WTC11 (cell line): ENCODE results near the gene ENTHD1. TPM values are rescaled to one million over a fixed set of nuclear protein-coding genes. Genes with fewer than 3 reads are reported as not detected.

Experiments
- ATAC-seq: fragments of 200-7000 bp; cut with Tn5 transposase; 2 replicates; pipeline ENCODE4 v1.10.0; 2021; ENCODE audit warnings: mild to moderate bottlenecking, moderate library complexity
- CTCF ChIA-PET: fragments of 300-600 bp; sonication (Branson Sonifier 250); formaldehyde crosslinking; loops from one replicate; lab custom pipeline; 2021; ENCODE audit warnings: antibody characterized with exemption; lab: Charles Lee
- POLR2A ChIA-PET: fragments of 350-600 bp; sonication (Branson Sonifier 250); formaldehyde crosslinking; loops from one replicate; lab custom pipeline; 2021; ENCODE audit warnings: antibody characterized with exemption; lab: Charles Lee
- DNase-seq: peaks from one replicate; pipeline ENCODE4 v3.0.0; 2021; ENCODE audit warnings: low spot score
- H3K27ac Mint-ChIP-seq: 2 replicates; pipeline ENCODE4 v1.8.0; 2021; ENCODE audit warnings: mixed read lengths
- H3K27me3 Mint-ChIP-seq: 2 replicates; pipeline ENCODE4 v1.8.0; 2021; ENCODE audit warnings: low read depth, mild to moderate bottlenecking, moderate library complexity, mixed read lengths
- H3K36me3 Mint-ChIP-seq: 2 replicates; pipeline ENCODE4 v1.8.0; 2021; ENCODE audit warnings: mixed read lengths
- H3K4me1 Mint-ChIP-seq: 2 replicates; pipeline ENCODE4 v1.8.0; 2022; ENCODE audit warnings: mixed read lengths
- H3K4me3 Mint-ChIP-seq: 2 replicates; pipeline ENCODE4 v1.8.0; 2021; ENCODE audit warnings: mild to moderate bottlenecking, moderate library complexity, mixed read lengths
- H3K9me3 Mint-ChIP-seq: 2 replicates; pipeline ENCODE4 v1.8.0; 2021; ENCODE audit warnings: mixed read lengths
- CBFB ChIP-seq: sonication (generic); formaldehyde crosslinking; IDR thresholded peaks from 2 replicates; pipeline ENCODE4 v1.8.1; 2022; ENCODE audit warnings: mild to moderate bottlenecking, low read depth, missing genetic modification reagents
- CREB1 ChIP-seq: sonication (generic); formaldehyde crosslinking; IDR thresholded peaks from 2 replicates; pipeline ENCODE4 v1.8.0; 2023; ENCODE audit warnings: mild to moderate bottlenecking, missing genetic modification reagents
- CREM ChIP-seq: sonication (generic); formaldehyde crosslinking; IDR thresholded peaks from 2 replicates; pipeline ENCODE4 v1.8.1; 2022; ENCODE audit warnings: mild to moderate bottlenecking, missing genetic modification reagents, moderate library complexity
- FOXK1 ChIP-seq: sonication (generic); formaldehyde crosslinking; IDR thresholded peaks from 2 replicates; pipeline ENCODE4 v1.8.0; 2022; ENCODE audit warnings: mild to moderate bottlenecking, moderate library complexity, missing genetic modification reagents
- GTF2I ChIP-seq: fragments of 250-450 bp; sonication (Bioruptor Pico); conservative IDR thresholded peaks from 2 replicates; pipeline ENCODE4 v1.4.0; 2021; ENCODE audit warnings: mild to moderate bottlenecking
- IRF2 ChIP-seq: sonication (generic); formaldehyde crosslinking; IDR thresholded peaks from 2 replicates; pipeline ENCODE4 v1.8.0; 2022; ENCODE audit warnings: low read depth, missing genetic modification reagents, borderline replicate concordance
- JAZF1 ChIP-seq: fragments of 250-450 bp; sonication (Bioruptor Pico); IDR thresholded peaks from 2 replicates; pipeline ENCODE4 v1.9.0; 2021; ENCODE audit warnings: moderate library complexity, mild to moderate bottlenecking, inconsistent platforms
- NR2C2 ChIP-seq: sonication (generic); formaldehyde crosslinking; IDR thresholded peaks from 2 replicates; pipeline ENCODE4 v1.8.0; 2022; ENCODE audit warnings: mild to moderate bottlenecking, missing genetic modification reagents
- SOX15 ChIP-seq: fragments of 250-450 bp; sonication (Bioruptor Pico); IDR thresholded peaks from 2 replicates; pipeline ENCODE4 v1.9.0; 2021; ENCODE audit warnings: mild to moderate bottlenecking
- TP53 ChIP-seq: sonication (generic); formaldehyde crosslinking; IDR thresholded peaks from 2 replicates; pipeline ENCODE4 v1.8.1; 2023; ENCODE audit warnings: mild to moderate bottlenecking, missing genetic modification reagents
- ZNF317 ChIP-seq: sonication (generic); formaldehyde crosslinking; IDR thresholded peaks from 2 replicates; pipeline ENCODE4 v1.8.1; 2023; ENCODE audit warnings: low read depth, mild to moderate bottlenecking, moderate library complexity, missing genetic modification reagents, borderline replicate concordance
- ZNF396 ChIP-seq: fragments of 250-450 bp; sonication (Bioruptor Pico); IDR thresholded peaks from 2 replicates; pipeline ENCODE4 v1.8.0; 2021; ENCODE audit warnings: mild to moderate bottlenecking, moderate library complexity, borderline replicate concordance
- total RNA-seq: library from RNA; stranded (reverse); gene quantifications from 3 replicates; pipeline ENCODE4 v1.2.3, GENCODE V29; 2021
- TF ChIP-seq, protein P1 (sequence below): sonication (generic); formaldehyde crosslinking; IDR thresholded peaks from 2 replicates; pipeline ENCODE4 v1.8.0; 2023; ENCODE audit warnings: missing genetic modification reagents, mild to moderate bottlenecking, borderline replicate concordance
- TF ChIP-seq, protein P2 (sequence below): sonication (generic); formaldehyde crosslinking; IDR thresholded peaks from 2 replicates; pipeline ENCODE4 v1.8.0; 2022; ENCODE audit warnings: mild to moderate bottlenecking, missing genetic modification reagents
- TF ChIP-seq, protein P3 (sequence below): fragments of 250-450 bp; sonication (Bioruptor Pico); IDR thresholded peaks from 2 replicates; pipeline ENCODE4 v2.1.2; 2022; ENCODE audit warnings: mild to moderate bottlenecking, moderate library complexity
- TF ChIP-seq, protein P4 (sequence below): sonication (generic); formaldehyde crosslinking; IDR thresholded peaks from 2 replicates; pipeline ENCODE4 v1.8.1; 2023; ENCODE audit warnings: mild to moderate bottlenecking, missing genetic modification reagents
- TF ChIP-seq, protein P5 (sequence below): sonication (generic); formaldehyde crosslinking; IDR thresholded peaks from 2 replicates; pipeline ENCODE4 v1.8.1; 2023; ENCODE audit warnings: mild to moderate bottlenecking, missing genetic modification reagents, moderate library complexity

The ENTHD1 gene
- total RNA-seq, 1 experiment from 2014 or later, result not detected

DNA sequence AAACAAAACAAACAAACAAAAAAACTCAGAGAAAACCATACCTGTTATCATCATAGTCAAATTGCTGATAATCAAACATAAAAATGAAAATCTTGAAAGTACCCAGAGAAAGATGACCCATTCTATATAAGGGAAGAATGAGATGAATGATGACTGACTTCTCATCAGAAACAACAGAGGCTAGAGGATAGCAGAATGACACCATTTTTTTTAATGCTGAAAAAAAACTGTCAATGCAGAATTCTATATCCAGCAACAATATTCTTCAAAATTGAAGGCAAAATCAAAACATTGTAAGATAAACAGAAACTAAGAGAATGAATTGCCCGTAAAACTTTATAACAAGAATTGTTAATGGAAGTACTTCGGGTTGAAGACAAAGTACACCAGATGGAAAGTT, 122.1 kb downstream of the ENTHD1 start (continued):
- TF ChIP-seq FOXK1 (CRISPR knock-in tag), result no peak
- TF ChIP-seq, protein P1, sequence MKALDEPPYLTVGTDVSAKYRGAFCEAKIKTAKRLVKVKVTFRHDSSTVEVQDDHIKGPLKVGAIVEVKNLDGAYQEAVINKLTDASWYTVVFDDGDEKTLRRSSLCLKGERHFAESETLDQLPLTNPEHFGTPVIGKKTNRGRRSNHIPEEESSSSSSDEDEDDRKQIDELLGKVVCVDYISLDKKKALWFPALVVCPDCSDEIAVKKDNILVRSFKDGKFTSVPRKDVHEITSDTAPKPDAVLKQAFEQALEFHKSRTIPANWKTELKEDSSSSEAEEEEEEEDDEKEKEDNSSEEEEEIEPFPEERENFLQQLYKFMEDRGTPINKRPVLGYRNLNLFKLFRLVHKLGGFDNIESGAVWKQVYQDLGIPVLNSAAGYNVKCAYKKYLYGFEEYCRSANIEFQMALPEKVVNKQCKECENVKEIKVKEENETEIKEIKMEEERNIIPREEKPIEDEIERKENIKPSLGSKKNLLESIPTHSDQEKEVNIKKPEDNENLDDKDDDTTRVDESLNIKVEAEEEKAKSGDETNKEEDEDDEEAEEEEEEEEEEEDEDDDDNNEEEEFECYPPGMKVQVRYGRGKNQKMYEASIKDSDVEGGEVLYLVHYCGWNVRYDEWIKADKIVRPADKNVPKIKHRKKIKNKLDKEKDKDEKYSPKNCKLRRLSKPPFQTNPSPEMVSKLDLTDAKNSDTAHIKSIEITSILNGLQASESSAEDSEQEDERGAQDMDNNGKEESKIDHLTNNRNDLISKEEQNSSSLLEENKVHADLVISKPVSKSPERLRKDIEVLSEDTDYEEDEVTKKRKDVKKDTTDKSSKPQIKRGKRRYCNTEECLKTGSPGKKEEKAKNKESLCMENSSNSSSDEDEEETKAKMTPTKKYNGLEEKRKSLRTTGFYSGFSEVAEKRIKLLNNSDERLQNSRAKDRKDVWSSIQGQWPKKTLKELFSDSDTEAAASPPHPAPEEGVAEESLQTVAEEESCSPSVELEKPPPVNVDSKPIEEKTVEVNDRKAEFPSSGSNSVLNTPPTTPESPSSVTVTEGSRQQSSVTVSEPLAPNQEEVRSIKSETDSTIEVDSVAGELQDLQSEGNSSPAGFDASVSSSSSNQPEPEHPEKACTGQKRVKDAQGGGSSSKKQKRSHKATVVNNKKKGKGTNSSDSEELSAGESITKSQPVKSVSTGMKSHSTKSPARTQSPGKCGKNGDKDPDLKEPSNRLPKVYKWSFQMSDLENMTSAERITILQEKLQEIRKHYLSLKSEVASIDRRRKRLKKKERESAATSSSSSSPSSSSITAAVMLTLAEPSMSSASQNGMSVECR (CRISPR knock-in tag), result no peak
- TF ChIP-seq GTF2I, result no peak
- TF ChIP-seq, protein P2, sequence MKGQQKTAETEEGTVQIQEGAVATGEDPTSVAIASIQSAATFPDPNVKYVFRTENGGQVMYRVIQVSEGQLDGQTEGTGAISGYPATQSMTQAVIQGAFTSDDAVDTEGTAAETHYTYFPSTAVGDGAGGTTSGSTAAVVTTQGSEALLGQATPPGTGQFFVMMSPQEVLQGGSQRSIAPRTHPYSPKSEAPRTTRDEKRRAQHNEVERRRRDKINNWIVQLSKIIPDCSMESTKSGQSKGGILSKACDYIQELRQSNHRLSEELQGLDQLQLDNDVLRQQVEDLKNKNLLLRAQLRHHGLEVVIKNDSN (CRISPR knock-in tag), result no peak
- TF ChIP-seq JAZF1, result no peak

DNA sequence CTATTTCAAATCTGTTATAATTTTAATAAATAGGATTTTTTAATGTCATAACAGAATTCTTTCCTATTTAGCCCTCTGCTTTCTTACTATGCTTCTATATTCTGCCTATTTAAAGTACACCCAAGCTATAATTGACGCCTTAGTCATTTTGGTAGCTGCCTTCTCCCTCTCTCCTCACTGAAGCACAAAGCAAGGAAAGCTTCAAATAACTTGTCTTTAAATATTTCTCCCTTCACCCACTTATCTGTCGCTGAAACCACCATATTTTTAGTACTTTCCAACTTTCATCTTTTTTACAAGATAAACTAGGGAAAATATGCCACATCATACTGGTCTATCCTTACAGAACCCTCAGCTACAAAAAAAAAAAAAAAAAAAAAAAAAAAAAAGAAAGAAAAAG, 127.9 kb downstream of the ENTHD1 start:
- H3K9me3 Mint-ChIP-seq, result no peaks in the 10 kb centered on the region
- H3K27me3 Mint-ChIP-seq, result peaks cover 3% of the 10 kb centered on the region; the same call in 1 of the 2 replicates
- no peak for DNase-seq
- no peak for TF ChIP-seq CREB1 (CRISPR knock-in tag)
- no peak for TF ChIP-seq IRF2
- ChIA-PET POLR2A (interaction anchor here (0.6 kb wide), 1 partner anchor 411 kb away, joined by 4 read pairs; no protein-coding TSS in a partner anchor), CTCF (interaction anchor here (0.6 to 1.1 kb wide), 2 partner anchors 17 to 222 kb away, joined by 3 to 5 read pairs; no protein-coding TSS in a partner anchor)
- no peak overlapping the region for H3K4me3 Mint-ChIP-seq
- no peak overlapping the region for H3K27ac Mint-ChIP-seq
- no peak for ATAC-seq
- no peaks in the 10 kb centered on the region for H3K4me1 Mint-ChIP-seq
- no peaks in the 10 kb centered on the region for H3K36me3 Mint-ChIP-seq

DNA sequence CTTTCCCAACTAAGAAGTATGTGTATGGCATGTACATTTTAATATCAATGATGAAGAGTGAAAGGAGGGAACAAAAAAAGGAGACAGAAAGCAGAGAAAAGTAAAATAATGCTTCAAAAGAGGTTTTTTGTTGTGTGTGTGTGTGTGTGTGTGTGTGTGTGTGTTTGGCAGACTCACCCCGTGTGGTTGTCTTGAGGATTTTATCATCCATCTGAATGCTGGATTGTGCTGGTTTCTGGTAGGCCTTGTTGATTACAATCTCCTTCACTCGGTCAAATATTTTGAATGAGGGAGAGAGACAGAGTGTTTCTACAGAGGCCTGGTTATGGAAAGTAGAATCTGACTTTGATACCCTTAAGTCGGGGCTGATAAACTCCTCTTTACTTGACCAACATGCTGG, 128.5 kb downstream of the ENTHD1 start:
- TF ChIP-seq ZNF317 (CRISPR knock-in tag), result no peak
- TF ChIP-seq SOX15 (CRISPR knock-in tag), result no peak
- TF ChIP-seq, protein P3, sequence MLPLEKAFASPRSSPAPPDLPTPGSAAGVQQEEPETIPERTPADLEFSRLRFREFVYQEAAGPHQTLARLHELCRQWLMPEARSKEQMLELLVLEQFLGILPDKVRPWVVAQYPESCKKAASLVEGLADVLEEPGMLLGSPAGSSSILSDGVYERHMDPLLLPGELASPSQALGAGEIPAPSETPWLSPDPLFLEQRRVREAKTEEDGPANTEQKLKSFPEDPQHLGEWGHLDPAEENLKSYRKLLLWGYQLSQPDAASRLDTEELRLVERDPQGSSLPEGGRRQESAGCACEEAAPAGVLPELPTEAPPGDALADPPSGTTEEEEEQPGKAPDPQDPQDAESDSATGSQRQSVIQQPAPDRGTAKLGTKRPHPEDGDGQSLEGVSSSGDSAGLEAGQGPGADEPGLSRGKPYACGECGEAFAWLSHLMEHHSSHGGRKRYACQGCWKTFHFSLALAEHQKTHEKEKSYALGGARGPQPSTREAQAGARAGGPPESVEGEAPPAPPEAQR (CRISPR knock-in tag), result no peak
- no peak for TF ChIP-seq NR2C2 (CRISPR knock-in tag)
- TF ChIP-seq, protein P4, sequence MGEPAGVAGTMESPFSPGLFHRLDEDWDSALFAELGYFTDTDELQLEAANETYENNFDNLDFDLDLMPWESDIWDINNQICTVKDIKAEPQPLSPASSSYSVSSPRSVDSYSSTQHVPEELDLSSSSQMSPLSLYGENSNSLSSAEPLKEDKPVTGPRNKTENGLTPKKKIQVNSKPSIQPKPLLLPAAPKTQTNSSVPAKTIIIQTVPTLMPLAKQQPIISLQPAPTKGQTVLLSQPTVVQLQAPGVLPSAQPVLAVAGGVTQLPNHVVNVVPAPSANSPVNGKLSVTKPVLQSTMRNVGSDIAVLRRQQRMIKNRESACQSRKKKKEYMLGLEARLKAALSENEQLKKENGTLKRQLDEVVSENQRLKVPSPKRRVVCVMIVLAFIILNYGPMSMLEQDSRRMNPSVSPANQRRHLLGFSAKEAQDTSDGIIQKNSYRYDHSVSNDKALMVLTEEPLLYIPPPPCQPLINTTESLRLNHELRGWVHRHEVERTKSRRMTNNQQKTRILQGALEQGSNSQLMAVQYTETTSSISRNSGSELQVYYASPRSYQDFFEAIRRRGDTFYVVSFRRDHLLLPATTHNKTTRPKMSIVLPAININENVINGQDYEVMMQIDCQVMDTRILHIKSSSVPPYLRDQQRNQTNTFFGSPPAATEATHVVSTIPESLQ (CRISPR knock-in tag), result no peak
- TF ChIP-seq, protein P5, sequence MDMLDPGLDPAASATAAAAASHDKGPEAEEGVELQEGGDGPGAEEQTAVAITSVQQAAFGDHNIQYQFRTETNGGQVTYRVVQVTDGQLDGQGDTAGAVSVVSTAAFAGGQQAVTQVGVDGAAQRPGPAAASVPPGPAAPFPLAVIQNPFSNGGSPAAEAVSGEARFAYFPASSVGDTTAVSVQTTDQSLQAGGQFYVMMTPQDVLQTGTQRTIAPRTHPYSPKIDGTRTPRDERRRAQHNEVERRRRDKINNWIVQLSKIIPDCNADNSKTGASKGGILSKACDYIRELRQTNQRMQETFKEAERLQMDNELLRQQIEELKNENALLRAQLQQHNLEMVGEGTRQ, result no peak
- TF ChIP-seq TP53 (CRISPR knock-in tag), result no peak
- no peak for TF ChIP-seq CREM (CRISPR knock-in tag)
- TF ChIP-seq FOXK1 (CRISPR knock-in tag), result no peak
- TF ChIP-seq JAZF1, result no peak
- no peak for TF ChIP-seq ZNF396 (CRISPR knock-in tag)
- no peak for TF ChIP-seq CBFB (CRISPR knock-in tag)
- ATAC-seq (no peak), DNase-seq (no peak)
- H3K36me3 Mint-ChIP-seq, result no peaks in the 10 kb centered on the region
- ChIA-PET POLR2A (interaction anchor here (0.6 kb wide), 1 partner anchor 411 kb away, joined by 4 read pairs; no protein-coding TSS in a partner anchor), CTCF (no interaction called here)
- no peak overlapping the region for H3K4me3 Mint-ChIP-seq
- no peaks in the 10 kb centered on the region for H3K4me1 Mint-ChIP-seq
- no peaks in the 10 kb centered on the region for H3K9me3 Mint-ChIP-seq
- H3K27me3 Mint-ChIP-seq, result peaks cover under 1% of the 10 kb centered on the region; the same call in 1 of the 2 replicates
- H3K27ac Mint-ChIP-seq, result no peak overlapping the region
